Measurements from ENCODE around the gene TRPM2.

DNA sequence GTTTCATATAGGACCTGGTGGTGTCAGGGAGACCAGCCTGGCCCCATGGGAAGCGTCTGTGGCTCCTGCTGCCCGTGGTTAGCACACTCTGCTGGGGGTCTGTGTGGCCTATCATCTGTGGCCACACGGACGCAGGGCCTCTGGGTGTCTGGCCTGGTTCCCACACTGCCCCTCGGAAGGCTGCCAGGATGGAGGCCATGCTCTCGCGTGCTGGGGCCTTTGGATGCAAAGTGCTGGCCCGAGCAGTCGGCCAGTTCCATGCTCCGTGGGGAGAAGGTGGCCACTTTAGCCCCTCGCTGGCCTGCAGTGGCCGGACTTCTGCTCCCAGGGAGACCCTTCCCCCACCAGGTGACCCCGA is 81.1 kb downstream of the TRPM2 start:
- TF ChIP-seq, protein P1, sequence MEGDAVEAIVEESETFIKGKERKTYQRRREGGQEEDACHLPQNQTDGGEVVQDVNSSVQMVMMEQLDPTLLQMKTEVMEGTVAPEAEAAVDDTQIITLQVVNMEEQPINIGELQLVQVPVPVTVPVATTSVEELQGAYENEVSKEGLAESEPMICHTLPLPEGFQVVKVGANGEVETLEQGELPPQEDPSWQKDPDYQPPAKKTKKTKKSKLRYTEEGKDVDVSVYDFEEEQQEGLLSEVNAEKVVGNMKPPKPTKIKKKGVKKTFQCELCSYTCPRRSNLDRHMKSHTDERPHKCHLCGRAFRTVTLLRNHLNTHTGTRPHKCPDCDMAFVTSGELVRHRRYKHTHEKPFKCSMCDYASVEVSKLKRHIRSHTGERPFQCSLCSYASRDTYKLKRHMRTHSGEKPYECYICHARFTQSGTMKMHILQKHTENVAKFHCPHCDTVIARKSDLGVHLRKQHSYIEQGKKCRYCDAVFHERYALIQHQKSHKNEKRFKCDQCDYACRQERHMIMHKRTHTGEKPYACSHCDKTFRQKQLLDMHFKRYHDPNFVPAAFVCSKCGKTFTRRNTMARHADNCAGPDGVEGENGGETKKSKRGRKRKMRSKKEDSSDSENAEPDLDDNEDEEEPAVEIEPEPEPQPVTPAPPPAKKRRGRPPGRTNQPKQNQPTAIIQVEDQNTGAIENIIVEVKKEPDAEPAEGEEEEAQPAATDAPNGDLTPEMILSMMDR (IDR thresholded peaks at IDR 0.05), result no peak
- TF ChIP-seq POLR2A (IDR thresholded peaks at IDR 0.05; ENCODE audit: low read depth), result no peak
- TF ChIP-seq EP300 (IDR thresholded peaks at IDR 0.05), result no peak
